HG03558 (cell line): ENCODE measurements around the gene MCL1.
"Not testable (repeated sequence)": the region's sequence is repeated elsewhere in the genome, so short reads cannot be mapped to it uniquely, and the experiment has no call there.

ENCODE experiments used
- ATAC-seq: cut with Tn5 transposase; IDR thresholded peaks from one replicate; pipeline ENCODE4 v1.9.1; 2021; ENCODE audit warnings: moderate number of reproducible peaks; ENCODE audit not compliant: unreplicated experiment; ENCODE audit errors: extremely low read depth

MCL1 gene

DNA sequence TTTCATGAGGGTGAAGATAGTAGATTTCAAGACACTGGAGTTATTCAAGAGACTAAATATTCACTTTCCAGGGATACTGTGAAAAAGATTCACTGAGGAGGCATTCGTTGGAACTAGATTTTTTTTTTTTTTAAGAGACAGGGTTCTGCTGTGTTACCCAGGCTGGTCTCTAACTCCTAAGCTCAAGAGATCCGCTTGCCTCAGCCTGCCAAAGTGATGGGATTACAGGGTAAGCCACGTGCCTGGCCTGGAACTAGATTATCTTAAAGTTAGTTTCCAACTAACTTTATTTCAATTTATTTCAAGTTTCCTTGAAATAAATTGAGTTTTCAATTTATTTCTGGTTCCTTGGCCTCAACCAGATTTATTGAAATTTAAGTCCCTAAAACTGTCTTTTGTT, 24.3 kb upstream of the MCL1 start:
- ATAC-seq: no peak

DNA sequence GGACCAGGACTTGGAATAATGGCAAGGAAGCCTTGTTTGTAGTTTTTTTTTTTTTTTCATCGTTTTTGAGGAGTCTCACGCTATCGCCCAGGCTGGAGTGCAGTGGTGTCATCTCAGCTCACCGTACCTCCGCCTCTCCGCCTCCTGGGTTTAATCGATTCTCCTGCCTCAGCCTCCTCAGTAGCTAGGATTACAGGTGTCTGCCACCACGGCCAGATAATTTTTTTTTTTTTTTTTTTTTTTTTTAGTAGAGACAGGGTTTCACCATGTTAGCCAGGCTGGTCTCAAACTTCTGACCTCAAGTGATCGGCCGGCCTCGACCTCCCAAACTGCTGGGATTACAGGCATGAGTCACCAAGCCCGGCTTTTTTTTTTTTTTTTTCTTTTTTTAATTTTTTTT, 23.0 kb upstream of the MCL1 start:
- ATAC-seq: not testable (repeated sequence)

DNA sequence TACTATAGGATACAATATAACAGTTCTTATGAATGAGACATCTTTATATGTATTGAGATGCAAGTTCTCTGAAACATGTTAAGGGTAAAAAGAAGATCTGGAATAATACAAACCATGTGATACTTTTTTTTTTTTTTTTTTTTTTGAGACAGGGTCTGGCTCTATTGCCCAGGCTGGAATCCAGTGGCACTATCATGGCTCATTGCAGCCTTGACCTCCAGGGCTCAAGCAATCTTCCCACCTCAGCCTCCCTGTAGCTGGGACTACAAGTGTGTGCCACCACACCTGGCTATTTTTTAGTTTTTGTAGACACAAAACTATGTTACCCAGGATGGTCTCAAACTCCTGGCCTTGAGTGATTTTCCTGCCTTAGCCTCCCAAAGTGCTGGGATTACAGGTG, 22.1 kb upstream of the MCL1 start:
- no peak for ATAC-seq

DNA sequence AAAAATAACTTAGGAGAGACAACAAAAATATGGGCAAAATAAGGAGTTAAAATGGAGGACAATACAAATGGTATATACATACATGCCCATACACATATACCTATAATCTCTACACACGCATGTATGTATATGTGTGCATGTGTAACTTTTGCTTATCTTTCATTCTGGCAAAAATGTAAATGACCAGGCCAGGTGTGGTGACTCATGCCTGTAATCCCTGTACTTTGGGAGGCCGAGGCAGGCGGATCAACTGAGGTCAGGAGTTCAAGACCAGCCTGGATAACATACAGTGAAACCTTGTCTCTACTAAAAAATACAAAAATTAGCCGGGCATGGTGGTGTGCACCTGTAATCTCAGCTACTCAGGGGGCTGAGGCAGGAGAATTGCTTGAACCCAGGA, 18.9 kb upstream of the MCL1 start:
- not testable (repeated sequence) for ATAC-seq

DNA sequence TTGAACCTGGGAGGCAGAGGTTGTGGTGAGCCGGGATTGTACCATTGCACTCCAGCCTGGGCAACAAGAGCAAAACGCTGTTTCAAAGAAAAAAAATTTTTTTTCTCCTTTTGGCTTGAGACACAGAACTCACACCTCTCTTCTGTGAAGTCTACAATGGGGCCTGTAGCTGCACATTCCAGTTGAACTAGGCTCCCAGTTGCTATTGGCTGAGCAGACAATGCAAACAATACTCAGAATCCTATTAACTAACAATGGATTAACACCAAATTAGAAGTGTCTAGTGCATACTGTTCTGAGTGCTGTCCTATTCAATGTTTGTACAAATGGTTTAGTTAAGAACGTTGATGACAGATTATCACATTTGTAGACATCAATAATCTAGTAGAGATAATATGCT, 17.6 kb upstream of the MCL1 start:
- ATAC-seq: no peak

DNA sequence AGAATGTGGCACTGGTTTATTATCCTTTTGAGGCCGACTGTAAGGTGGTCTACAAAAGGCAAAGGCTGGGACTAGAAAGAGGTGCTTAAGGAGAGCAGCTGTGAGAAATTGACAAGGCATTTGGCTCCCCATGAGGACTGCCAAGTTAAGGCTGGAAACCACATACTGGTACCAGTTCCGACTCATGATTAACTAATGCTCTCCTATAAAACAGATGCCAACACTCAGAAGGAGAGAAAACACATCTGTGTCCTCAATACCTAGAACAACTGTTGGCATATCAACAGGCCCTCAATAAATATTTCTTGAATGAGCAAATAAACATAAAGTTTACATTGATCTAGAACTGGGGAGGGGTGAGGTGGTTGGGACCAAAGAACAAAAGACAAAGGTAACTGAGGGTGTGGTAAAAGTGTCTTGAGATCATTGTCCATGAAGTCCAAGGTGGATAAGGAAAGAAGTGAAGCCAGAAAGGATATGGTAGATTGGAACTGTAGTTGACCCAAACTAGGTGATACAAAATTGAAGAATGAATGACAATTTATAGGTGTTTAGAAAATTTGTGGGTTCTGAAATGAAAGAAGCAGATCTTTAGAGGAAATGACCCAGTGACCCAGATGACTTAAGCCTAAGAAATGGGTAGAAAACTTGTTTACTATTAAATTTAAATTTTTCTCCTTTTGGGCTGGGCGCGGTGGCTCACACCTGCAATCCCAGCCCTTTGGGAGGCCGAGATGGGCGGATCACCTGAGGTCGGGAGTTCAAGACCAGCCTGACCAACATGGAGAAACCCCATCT, 16.9 kb upstream of the MCL1 start:
- no peak for ATAC-seq

DNA sequence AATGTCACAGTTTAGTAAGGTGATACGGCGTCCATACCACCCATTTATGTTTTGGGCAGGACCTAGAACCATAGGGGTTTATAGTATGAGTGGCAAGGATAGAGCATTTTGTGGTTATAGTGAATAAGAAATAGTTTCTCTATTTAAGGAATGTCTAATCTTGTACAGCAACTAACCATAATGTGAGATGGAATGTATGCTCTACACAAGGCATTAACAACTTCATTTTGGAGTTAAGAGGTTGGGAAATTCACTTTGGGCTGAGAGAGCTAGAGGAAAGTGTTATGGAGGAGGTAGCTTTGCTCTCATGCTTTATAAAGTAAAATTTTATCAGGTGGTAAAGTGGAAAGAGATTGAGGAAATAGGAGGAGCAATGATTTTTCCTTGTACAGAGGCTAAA, 3.0 kb upstream of the MCL1 start:
- ATAC-seq: no peak

DNA sequence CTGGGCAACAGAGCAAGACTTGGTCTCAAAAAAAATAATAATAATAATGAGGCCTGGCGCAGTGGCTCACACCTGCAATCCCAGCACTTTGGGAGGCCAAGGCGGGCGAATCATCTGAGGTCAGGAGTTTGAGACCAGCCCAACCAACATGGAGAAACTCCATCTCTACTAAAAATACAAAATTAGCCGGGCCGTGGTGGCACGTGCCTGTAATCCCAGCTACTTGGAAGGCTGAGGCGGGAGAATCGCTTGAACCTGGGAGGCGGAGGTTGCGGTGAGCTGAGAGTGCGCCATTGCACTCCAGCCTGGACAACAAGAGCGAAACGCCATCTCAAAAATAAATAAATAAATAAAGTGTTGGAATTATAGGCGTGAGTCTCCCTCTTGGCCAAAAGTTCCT, 2.6 kb upstream of the MCL1 start:
- not testable (repeated sequence) for ATAC-seq

DNA sequence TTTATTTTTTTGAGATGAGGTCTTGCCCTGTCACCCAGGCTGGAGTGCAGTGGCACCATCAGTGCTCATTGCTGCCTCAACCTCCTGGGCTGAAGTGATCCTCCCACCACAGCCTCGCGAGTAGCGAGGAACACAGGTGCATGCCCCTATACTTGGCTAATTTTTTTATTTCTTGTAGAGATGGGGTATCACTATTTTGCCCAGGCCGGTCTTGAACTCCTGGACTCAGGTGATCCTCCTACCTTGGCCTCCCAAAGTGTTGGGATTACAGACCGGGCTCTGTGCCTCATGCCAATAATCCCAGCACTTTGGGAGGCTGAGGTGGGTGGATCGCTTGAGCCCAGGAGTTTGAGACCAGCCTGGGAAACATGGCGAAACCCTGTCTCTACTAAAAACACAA, 2.0 kb upstream of the MCL1 start:
- ATAC-seq: not testable (repeated sequence)

DNA sequence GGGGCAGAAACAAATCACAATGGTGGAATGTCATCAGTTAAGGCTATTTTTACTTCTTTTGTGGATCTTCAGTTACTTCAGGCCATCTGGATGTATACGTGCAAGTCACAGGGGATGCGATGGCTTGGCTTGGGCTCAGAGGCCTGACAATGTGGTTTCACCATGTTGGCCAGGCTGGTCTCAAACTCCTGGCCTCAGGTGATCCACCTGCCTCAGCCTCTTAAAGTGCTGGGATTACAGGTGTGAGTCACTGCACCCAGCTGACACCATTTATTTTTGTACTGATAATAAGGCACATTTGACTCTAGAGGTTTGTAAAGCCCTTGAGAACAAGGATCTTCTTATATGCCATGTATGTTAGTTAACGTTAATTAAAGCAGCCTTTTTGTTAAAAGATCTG, 1.6 kb upstream of the MCL1 start:
- ATAC-seq: not testable (repeated sequence)

DNA sequence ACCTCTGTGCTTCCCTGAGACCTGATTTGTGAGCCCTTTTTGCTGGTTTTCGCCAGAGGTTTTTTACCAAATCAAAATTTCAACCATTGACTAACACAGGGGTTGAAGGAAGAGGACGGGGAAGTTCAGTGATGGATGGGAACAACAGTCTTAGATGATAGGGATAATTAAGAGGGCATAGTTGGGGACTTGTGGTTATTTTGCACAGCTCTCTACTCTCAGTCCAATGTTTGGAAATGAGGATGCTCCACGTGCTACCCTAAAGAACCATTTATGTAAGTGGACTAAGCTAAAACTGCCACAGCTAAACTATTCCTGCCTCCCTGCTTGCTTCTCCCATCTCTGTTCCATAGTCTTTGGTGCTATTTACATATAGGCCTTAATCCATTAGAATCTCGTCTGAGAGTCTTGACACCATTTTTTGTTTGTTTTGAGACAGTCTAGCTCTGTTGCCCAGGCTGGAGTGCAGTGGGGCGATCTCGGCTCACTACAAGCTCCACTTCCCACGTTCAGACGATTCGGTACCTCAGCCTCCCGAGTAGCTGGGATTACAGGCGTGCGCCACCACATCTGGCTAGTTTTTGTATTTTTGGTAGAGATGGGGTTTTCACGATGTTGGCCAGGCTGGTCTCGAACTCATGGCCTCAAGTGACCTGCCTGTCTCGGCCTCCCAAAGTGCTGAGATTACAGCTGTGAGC, 684 bp upstream of the MCL1 start:
- ATAC-seq: no peak

DNA sequence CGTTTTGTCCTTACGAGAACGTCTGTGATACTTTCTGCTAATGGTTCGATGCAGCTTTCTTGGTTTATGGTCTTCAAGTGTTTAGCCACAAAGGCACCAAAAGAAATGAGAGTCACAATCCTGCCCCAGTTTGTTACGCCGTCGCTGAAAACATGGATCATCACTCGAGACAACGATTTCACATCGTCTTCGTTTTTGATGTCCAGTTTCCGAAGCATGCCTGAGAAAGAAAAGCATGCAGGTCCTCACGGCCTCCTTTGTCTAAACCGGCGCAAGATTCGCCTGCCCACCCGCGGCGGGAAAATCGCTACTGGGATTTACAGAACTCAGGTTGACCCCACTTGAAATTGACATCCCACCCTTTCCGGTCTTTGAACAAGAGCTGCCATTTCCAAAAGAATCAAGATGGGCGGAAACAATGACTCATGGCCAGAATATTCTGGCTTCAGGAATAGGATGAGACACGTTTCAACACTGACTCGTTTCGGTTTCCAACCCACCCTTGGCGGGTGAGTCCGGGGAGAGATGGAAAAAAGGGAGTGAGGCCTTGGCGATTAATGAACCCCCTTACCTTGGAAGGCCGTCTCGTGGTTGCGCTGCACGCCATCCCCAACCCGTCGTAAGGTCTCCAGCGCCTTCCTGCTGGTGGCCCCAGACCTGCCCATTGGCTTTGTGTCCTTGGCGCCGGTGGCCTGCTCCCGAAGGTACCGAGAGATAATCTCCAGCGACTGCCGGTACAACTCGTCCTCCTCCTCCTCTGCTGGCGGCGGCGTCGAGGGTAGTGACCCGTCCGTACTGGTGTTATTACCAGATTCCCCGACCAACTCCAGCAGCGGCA, 919 bp downstream of the MCL1 start:
- no peak for ATAC-seq

DNA sequence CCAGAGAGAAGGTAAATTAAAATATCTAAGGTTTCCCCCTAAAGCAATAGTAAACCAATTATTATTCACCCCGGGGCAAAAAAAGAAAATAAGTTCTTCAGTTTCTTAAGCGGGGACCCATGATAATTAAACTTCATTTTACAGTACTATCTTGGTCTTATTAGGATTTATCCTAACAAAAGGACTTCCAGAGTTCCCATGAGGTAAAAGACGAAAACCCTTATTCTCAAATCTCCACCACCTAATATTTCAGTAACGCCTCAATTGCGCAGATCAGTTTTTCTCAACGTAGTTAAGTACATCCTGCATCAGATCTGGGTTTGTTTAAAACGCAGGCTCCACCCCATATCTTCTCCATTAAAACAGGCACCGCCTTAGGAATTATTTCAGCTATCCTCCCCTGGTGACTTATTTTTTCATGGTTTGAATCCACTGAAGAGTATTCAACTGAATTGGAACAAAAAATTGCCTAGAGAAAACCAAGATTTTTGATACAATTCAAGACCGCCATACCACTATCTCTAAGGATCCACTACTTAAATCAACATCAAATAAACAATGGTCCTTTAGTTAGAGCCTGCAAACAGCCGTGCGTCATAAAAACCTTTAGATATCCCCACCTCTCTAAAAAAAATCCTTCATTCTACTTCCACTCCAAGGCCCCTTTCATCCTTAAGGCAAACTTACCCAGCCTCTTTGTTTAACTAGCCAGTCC, 1.7 kb downstream of the MCL1 start:
- ATAC-seq: no peak

DNA sequence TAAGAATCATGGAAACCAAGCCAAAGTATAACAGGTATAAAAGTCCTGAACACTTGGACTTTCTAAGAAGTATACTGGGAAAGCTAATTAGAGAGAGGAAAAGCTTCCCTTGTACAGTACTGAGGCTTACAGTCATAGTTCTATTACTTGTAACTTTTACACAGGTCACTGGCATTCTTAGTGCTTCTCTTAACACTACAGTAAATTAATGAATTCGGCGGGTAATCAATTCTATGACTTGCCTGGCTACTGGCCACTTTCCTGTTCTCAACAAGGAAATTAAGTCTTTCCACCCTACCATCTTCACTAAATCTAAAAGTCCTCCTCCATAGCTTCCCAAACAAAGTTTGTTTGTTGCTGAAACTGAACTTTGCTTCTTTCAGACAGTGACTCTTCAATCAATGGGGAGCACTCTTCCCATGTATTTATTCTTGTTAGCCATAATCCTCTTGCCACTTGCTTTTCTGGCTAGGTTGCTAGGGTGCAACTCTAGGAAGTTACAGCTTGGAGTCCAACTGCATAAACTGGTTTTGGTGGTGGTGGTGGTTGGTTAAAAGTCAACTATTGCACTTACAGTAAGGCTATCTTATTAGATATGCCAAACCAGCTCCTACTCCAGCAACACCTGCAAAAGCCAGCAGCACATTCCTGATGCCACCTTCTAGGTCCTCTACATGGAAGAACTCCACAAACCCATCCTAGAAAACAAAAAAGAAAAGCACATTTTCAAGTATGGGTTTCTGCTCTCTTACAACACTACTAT, 2.4 kb downstream of the MCL1 start:
- ATAC-seq: no peak

DNA sequence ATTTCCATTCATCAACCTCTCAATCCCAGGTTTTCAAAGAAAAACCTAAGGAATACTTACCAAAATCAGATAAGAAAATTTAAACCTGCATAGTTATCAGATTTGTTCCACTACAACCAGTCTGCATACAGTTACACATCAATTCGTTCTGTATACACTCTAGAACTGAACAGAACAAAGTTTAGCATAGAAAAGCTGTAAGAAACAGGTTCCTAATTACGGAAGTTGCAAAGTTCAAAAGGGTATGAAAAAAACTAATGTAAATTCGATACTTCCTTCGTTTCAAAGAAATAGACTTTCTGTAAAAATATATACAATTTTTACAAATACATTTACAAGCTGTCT, 3.1 kb downstream of the MCL1 start:
- ATAC-seq: no peak

DNA sequence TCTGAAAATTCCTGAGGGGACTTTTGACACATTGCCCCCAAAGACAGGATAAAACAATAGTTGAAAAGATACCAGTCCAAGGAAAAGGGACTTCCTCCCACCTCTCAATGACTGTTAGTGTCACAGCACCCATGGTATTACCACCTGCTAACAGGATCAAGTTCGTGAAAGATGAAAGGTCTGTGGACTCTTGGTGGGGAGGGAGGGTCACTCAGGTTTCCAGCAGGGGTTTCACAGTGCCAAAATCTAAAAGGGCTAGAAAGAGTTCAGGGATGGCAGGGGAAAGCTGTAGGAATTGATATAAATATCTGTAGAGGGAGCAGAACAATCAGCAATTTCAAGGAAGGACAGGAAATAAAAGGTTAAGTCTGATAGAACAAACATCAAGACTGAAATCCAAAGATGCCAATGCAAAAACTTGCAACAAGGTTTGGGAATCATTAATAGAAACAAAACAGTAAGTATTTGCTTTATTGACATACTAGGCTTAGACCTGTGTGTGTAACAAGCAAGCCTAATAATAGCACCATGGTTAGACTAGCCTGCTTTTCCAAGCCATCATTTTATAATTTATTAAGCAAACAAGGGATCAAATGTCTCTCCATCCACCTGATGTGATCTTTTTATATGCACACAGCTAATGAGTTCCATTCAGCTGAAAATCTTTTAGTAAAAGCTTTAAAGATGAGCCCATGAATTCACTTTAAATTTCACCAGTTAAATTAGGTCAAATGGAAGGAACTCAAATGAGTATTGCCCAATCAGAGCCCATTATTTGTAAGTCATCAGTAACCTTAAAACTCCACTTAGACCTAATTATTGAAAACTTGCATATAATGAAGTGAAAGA, 3.7 kb downstream of the MCL1 start:
- ATAC-seq: no peak

DNA sequence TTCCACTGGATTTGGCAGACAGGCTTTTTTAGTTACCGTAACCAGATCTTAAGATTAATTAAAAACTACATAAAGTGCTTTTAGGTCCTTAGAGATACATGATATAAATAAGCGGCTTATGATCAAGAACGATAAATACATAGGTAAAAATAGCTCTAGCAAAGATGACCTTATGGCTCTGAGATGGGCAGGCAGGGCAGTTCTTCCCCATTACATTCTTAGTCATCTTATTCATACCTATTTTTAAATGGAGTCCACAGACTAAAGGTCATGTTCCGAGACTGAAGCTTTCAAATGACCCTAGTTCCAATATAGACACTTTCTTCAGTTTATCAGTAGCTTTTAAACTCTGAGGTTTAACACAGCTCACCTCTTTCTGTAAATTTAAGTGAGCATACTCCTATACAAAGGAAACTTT, 4.3 kb downstream of the MCL1 start:
- no peak for ATAC-seq

DNA sequence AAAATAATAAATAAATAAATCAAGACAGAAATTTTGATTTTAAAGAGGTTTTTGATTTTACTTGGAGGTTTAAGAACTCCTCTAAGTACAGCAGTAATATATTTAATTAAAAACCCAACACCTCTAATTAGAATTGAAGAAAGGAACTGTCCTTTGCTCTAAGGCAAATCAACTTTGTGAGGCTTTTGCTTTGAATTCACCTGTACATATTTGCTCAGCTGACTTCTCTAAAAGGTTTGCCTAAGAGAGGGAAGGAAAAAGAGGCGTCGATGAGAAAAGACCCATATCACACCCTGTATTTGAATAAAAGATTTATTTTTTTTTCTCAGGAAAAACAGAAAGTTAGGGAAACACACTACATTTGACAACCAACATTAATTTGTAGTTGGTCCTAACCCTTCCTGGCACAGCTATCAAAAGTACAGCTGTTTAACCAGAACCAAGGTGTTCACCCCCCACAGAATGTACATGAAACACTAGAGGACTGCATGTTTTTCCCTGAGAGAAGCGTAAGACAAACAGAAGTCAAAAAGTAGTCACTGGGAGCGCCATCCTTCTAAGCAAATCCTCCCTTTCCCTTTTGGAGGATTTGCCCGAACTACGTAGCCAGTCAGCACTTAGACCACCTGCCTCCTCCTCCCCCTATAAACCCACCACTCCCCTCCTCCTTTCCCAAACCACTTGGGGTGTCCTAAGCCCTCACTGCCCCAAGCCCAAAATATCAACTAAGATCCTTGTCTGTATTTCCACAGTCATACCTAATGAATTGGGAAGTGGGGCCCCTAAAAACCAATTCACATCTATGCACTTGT, 4.9 kb downstream of the MCL1 start:
- no peak for ATAC-seq
